Neuron (in vitro differentiated cells): ENCODE data around the gene TNIP1.

Source experiments
- H2AFZ ChIP-seq: one replicate; pipeline ENCODE4 v1.6.1; 2013; ENCODE audit warnings: low read depth, mild to moderate bottlenecking, inconsistent platforms, low read length, moderate library complexity
- H3K27me3 ChIP-seq: one replicate; pipeline ENCODE4 v1.6.1; 2013; ENCODE audit warnings: low read length; ENCODE audit not compliant: insufficient read depth
- H3K36me3 ChIP-seq: one replicate; pipeline ENCODE4 v1.6.1; 2013; ENCODE audit warnings: low read length; ENCODE audit not compliant: insufficient read depth
- H3K4me1 ChIP-seq: one replicate; pipeline ENCODE4 v1.6.1; 2013; ENCODE audit warnings: low read length; ENCODE audit not compliant: insufficient read depth
- H3K4me3 ChIP-seq: 2 replicates; pipeline ENCODE4 v1.5.1; 2013; ENCODE audit warnings: mild to moderate bottlenecking, low read length, moderate library complexity
- H3K9me3 ChIP-seq: one replicate; pipeline ENCODE4 v1.6.1; 2013; ENCODE audit warnings: low read length

The TNIP1 gene

DNA sequence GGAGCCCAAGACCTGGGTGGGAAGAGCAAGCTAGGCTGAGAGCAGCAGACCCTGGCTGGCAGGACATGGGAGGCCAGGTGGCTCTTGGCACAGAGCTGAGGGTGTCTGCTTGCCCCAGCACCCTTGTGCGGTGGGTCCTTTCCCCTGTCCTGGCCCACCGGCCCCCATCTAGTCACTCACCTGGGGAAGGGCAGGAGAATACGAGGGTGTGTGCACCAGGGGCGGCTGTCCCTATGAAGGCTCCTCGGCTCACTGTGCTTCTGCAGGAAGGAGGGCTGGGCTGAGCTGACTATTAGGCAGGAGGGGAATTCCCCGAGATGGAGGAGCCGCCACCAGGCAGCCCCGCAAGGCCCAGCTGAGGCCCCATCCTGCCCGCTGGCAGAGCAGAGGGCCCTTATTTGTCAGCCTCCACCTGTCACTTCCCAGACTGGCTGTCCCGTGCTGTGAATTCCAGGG is 6.1 kb upstream of the TNIP1 start:
- H3K4me3 ChIP-seq = no peak overlapping the region
- H2AFZ ChIP-seq = no peak overlapping the region
- peaks cover 8% of the 10 kb centered on the region for H3K27me3 ChIP-seq
- no peaks in the 10 kb centered on the region for H3K36me3 ChIP-seq
- H3K9me3 ChIP-seq = no peaks in the 10 kb centered on the region
- peaks cover 1% of the 10 kb centered on the region for H3K4me1 ChIP-seq

DNA sequence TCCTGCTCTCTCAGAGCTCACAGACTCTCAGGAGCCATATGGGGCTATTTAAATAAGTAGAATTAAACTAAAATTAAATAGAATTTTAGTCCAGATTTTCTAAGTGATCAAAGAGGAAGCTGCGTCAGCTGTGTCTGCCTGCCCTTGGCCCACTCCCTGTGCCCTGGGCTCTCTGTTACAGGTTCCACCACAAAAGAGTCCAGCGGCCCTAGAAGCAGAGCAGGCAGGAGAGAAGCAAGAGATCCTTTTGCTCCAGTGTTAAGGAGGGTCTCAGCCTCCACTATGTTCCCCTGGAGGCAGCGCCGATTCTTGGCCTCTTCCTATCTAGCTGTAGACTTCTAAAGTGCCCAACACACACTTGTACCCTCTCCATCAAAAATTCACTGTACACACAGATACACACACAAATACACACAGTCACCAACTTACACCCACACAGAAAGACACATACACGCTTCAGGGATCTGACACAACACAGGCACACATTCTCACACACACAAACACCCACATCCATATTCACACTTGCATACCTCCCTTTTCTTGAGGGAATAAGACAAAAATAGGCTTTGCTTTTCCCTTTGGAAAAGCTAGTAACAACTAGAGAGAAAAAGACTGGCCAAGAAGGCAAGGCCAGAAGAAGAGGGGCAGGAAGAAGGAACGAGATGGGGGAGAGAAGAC is 5.5 kb upstream of the TNIP1 start:
- Histone ChIP-seq H3K27me3 (peaks cover 8% of the 10 kb centered on the region), H3K36me3 (no peaks in the 10 kb centered on the region), H3K4me1 (peaks cover 2% of the 10 kb centered on the region), H2AFZ (no peak overlapping the region), H3K4me3 (no peak overlapping the region), H3K9me3 (no peaks in the 10 kb centered on the region)

DNA sequence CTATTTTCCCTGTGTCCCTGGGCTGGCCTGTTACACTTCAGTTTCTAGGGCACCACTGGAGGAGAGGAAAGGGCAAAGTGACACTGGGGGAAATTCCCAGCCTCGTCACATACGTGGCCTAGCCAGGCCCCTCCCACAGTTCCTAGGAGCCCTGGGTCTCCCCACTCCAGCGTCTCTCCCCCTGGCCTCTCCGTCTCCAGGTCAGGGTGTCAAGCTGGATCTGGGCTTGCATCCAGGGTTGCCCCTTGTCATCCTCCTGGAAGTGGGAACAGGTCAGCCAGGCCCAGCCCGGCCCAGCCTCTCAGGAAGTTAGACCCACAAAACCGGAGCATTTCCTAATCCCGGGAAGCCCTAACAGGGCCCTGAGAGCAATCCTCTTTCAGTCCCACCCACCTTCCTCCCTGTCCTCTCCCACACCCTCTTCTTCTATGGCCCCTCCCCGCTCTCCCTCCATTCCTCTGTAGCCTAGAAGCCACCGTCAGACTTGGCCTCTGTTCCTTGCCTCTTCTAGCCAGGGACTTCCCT is 4.7 kb upstream of the TNIP1 start:
- Histone ChIP-seq H3K27me3 (peaks cover 8% of the 10 kb centered on the region), H2AFZ (no peak overlapping the region), H3K4me1 (peaks cover 2% of the 10 kb centered on the region), H3K36me3 (no peaks in the 10 kb centered on the region), H3K9me3 (no peaks in the 10 kb centered on the region), H3K4me3 (no peak overlapping the region)

DNA sequence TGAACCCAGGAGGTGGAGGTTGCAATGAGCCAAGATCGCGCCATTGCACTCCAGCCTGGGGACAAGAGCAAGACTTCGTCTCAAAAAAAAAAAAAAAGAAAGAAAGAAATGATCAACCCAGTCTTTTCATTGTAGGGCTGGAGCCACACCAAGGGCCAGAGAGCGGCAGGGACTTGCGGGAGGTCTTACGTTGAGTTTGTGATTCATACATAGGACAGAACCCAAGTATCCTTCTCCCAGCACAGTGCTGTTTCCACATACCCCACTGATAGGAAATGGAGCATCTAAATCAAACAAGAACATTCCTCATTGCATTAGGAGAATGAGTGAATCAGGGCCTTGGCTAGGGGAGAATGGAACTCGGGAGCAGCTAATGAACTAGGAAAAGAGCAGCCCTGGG is 3.5 kb upstream of the TNIP1 start:
- Histone ChIP-seq H3K9me3 (no peaks in the 10 kb centered on the region), H3K4me3 (no peak overlapping the region), H3K4me1 (peaks cover 10% of the 10 kb centered on the region), H3K27me3 (peaks cover 8% of the 10 kb centered on the region), H3K36me3 (no peaks in the 10 kb centered on the region), H2AFZ (no peak overlapping the region)

DNA sequence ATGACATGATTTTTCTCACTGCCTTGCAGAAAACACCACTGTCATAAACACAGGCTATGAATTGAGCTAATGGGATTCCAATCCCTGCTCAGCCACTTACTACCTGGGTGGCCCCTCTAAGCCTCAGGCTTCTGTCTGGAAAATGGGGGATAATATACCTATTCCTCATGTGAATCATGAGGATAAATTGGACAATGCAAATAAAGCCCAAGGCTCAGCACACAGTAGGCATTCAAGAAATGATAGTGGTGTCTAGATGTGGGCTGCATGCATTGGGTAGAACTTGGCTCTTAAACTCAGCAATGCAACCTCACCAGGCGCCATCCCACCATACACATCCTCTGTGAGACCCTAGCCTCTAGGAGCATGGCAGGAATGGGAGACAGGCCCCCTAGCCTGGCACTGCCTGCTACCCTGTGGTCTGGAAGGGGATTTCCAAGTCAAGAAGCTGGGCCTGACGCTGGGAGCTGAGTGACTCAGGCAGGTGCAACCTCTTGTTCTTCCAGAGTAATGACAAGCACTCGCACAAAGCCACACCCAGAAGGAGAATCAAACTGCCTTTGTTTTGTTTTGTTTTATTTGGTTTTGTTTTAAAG is 2.3 kb upstream of the TNIP1 start:
- Histone ChIP-seq H3K9me3 (no peaks in the 10 kb centered on the region), H3K4me3 (no peak overlapping the region), H3K4me1 (peaks cover 10% of the 10 kb centered on the region), H2AFZ (no peak overlapping the region), H3K27me3 (peaks cover 8% of the 10 kb centered on the region), H3K36me3 (no peaks in the 10 kb centered on the region)

DNA sequence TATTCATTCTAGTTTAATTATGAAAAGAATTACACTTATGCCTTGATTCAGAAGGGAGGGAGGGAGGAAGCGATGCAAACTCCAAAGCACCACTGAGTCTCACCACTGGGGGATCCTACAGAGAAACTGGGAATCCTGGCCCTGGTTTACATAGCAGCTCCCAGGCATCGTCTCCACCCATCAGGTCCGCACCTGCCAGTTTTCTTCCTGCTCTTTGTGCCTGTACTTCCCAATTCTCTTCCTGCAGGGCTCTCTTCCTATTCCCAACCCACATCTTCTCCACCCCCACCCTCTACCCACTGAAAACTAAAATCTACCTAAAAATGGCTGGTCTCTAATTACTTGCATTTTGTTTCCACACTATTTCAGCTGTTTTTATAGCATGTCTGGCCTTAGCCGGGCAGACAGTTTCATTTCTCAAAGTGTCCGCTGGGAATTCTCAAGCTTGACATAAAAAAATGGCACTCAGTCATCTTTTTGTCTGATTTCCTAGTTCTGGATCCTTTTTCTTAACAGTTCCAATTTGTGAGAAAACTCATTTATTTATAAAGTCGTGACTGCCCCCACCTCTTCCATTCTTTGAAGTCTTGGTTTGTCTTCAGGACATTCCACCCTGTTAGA is 1.6 kb upstream of the TNIP1 start:
- Histone ChIP-seq H3K36me3 (no peaks in the 10 kb centered on the region), H3K27me3 (peaks cover 8% of the 10 kb centered on the region), H3K4me3 (no peak overlapping the region), H2AFZ (no peak overlapping the region), H3K9me3 (no peaks in the 10 kb centered on the region), H3K4me1 (peaks cover 10% of the 10 kb centered on the region)

DNA sequence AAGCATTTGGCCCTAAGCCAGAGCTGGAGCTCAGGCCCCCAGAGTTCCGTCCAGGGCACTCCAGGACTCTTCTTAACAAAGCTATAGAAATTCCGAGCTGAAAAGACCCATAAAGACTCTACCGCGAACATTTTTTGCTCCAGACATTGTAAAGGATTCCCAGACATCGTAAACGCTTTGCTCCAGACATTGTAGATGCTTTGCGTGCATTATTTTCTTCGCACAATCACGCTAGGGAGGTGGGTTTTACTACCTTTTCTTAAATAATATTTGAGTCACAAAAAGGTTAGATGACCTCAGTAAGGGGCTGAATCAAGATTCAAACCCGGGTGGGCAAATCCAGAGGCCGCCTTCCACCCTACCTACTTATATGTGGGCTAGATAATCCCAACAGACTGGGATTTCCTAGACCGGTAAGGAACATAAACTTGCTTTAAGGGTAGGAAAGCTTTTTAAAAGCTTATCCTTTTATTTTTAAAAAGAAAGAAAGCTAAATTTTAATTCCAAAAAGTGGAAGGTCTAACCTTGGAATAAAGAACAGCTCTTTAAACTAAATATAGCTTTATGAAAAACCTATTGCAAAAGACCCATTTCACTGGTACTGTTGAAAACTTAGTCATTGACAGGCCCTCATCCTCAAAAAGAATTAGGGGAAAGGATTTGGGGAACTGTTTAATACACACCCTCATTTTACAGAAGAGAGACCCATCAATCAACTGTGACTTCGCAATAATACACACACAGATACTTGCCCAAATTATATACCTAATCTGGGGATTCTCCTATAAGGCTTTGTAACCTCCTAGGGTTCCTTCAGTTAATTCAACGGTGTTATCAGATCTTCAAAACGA is 822 bp upstream of the TNIP1 start:
- Histone ChIP-seq H3K9me3 (no peaks in the 10 kb centered on the region), H3K36me3 (no peaks in the 10 kb centered on the region), H3K27me3 (peaks cover 5% of the 10 kb centered on the region), H2AFZ (peak overlapping the region; percentile 92), H3K4me3 (peak overlapping the region; percentile 93), H3K4me1 (peaks cover 10% of the 10 kb centered on the region)

DNA sequence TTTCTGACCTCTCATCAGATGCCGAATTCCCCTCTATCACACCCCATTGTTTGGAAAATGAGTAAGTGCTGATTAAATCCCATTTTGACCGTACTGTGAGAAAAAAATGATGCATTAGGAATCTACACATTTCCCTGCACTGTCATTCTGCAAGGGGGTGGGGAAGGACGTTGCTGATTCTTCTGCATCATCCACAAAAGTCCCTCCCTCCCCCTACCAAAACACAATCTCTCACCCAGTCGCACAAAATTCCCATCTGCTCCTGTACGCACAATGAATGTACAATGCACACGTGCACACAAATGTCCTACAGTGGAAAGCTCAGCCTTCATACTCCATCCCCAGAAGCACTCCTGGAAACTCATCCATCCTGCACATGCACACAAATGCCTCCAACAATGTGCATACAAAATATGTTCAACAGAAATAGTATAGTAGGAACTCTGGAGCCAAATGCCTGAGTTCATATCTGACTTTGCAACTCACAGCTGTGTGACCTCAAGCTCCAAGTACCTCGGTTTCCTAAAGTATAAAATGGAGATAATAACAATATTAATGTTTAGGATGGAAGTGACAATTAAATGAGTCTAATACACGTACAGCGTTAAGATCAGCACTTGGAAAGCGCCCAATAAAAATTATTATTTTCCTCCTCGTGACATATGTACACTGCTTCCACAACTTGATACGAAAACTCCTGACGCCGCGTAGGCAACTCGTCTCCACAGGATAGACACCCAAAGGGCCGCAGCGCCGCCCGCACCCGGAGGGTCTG is 809 bp downstream of the TNIP1 start:
- H3K4me3 ChIP-seq = peak overlapping the region; percentile 93
- no peaks in the 10 kb centered on the region for H3K36me3 ChIP-seq
- H3K9me3 ChIP-seq = no peaks in the 10 kb centered on the region
- H2AFZ ChIP-seq = peak overlapping the region; percentile 92
- H3K4me1 ChIP-seq = peaks cover 10% of the 10 kb centered on the region
- H3K27me3 ChIP-seq = peaks cover 2% of the 10 kb centered on the region

DNA sequence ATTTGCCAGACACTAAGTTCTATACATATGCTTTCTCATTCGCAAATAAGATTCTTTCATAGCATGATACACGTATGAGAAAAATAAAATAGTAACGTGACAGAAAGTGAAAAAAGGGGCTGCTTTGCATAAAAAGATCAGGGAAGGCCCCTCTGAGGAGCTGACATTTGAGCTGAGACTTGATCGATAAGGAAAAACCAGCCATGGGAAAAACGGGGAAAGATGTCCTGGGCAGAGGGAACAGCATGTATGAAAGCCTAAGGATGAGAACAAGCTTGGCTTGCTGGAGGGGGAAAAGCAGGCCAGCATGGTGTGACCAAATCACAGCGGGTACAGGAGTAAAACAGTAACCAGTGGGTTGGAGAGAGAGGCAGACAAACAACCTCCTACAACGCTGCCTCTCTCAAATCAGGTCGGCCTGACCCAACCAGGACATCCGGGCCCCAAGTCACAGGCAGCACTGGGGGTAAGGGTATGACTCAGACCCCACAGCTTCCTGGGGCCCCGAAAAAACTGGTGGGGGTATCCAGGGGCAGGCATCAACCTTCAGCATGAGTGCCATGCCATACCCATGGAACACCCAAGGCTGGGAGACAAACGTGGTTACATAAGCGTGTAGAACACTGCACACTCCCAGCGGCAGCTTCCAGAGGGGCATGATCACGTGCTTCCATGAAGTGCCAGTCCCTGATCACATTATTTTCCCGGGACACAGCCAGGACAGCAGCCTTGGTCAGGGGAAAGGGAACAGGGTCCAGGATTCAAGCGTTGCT is 2.2 kb downstream of the TNIP1 start:
- peaks cover 10% of the 10 kb centered on the region for H3K4me1 ChIP-seq
- no peaks in the 10 kb centered on the region for H3K36me3 ChIP-seq
- no peak overlapping the region for H2AFZ ChIP-seq
- H3K27me3 ChIP-seq = no peaks in the 10 kb centered on the region
- no peak overlapping the region for H3K4me3 ChIP-seq
- H3K9me3 ChIP-seq = no peaks in the 10 kb centered on the region

DNA sequence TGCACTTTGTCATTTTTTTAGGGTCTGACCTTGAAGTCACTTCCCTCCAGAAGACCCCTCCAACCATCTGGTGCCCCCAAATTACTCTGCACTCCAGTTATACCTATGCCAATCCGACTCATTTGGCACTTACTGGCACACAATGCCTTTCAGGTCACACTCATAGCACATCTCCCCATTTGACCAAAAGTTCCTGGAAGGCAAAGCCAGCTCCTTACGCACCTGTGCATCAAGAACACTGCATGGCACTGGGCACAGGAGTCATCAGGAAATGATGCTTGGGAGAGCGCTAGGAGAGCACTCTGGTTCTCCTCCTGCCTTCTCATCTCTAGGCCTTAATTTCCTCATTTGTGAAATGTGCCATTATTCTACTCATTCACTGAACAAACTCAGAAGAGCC is 2.9 kb downstream of the TNIP1 start:
- no peak overlapping the region for H2AFZ ChIP-seq
- H3K4me3 ChIP-seq = no peak overlapping the region
- H3K27me3 ChIP-seq = no peaks in the 10 kb centered on the region
- H3K9me3 ChIP-seq = no peaks in the 10 kb centered on the region
- H3K36me3 ChIP-seq = no peaks in the 10 kb centered on the region
- H3K4me1 ChIP-seq = peaks cover 10% of the 10 kb centered on the region

DNA sequence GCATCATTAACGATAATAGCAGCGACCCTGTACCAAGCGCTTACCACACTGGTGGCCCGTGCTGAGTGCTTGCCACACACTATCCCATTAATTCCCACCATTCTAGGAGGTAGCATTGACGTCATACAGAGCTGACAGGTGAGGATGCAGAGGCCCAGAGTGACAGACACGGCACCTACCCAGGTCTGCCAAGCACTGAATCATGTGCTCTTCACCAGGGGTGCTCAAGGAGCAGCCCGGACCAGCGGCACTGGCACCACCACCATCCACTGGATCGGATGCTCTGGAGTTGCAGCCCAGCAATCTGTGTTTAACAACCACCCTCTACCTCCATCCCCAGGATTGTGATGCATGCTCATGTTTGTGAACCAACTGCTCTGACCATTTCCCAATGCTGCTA is 3.4 kb downstream of the TNIP1 start:
- Histone ChIP-seq H3K36me3 (no peaks in the 10 kb centered on the region), H3K27me3 (no peaks in the 10 kb centered on the region), H3K4me3 (no peak overlapping the region), H3K9me3 (no peaks in the 10 kb centered on the region), H3K4me1 (peaks cover 10% of the 10 kb centered on the region), H2AFZ (no peak overlapping the region)

DNA sequence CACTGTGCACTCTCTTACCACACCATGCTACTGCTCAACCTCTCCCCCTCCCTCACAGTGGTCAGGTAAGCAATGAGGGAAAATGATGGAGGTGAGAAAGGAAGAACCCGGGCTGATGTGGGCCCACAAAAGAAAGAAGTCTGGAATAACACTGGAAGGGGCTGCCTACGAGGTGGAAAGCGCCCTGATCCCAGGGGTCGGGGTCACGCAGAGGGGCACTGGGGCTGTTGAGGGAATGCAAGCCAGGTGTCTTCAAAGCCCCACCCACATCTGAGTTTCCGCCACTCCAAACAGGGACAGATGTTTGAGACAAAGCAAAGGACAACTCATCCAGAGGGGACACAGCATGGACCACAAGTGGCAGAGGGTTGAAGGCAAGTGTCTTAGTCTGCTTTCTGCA is 4.2 kb downstream of the TNIP1 start:
- Histone ChIP-seq H3K4me1 (peaks cover 7% of the 10 kb centered on the region), H2AFZ (no peak overlapping the region), H3K27me3 (no peaks in the 10 kb centered on the region), H3K9me3 (no peaks in the 10 kb centered on the region), H3K4me3 (no peak overlapping the region), H3K36me3 (no peaks in the 10 kb centered on the region)
